Caco-2 (cell line): Measurements from ENCODE around the gene SLCO4A1. TPM values are rescaled to one million over a fixed set of nuclear protein-coding genes. Genes with fewer than 3 reads are reported as not detected.

ENCODE experiments used
- BruUV-seq: library from RNA; stranded (reverse); fragments of 400-500 nt; replicated peaks from 2 replicates; lab custom pipeline; 2021; lab: Mats Ljungman, UMichigan
- CTCF ChIA-PET: fragments of 300-600 bp; sonication (Branson Sonifier 250); formaldehyde crosslinking; loops from one replicate; lab custom pipeline; 2022; ENCODE audit warnings: antibody characterized with exemption; lab: Charles Lee
- POLR2A ChIA-PET: fragments of 300-600 bp; sonication (Branson Sonifier 250); formaldehyde crosslinking; loops from one replicate; lab custom pipeline; 2022; ENCODE audit warnings: antibody characterized with exemption; lab: Charles Lee
- DNase-seq, 2 experiments: peaks; one replicate each; pipeline versions ENCODE4 v3.0.0 to v3.0.0-alpha.2; 2020 to 2022
- H3K27me3 ChIP-seq: replicated peaks from 2 replicates; pipeline ENCODE4 v1.6.0; 2011; ENCODE audit warnings: low read length; ENCODE audit not compliant: control insufficient read depth, insufficient read depth
- H3K36me3 ChIP-seq: 2 replicates; pipeline ENCODE4 v1.5.1; 2011; ENCODE audit warnings: low read length; ENCODE audit not compliant: control insufficient read depth, insufficient read depth
- H3K4me1 ChIP-seq: fragments of 250-450 bp; sonication (Bioruptor Pico); 2 replicates; pipeline ENCODE4 v1.5.1; 2020; ENCODE audit warnings: mild to moderate bottlenecking
- H3K4me3 ChIP-seq: 2 replicates; pipeline ENCODE4 v1.5.1; 2011; ENCODE audit warnings: low read depth, mild to moderate bottlenecking, control low read depth, low read length
- H3K9me3 ChIP-seq: fragments of 250-450 bp; sonication (Bioruptor Pico); 2 replicates; pipeline ENCODE4 v1.5.1; 2020; ENCODE audit warnings: mild to moderate bottlenecking, moderate library complexity
- H3K27ac Mint-ChIP-seq: one replicate; pipeline ENCODE4 v1.8.0; 2022; ENCODE audit warnings: mixed read lengths; ENCODE audit not compliant: unreplicated experiment
- H3K27me3 Mint-ChIP-seq: one replicate; pipeline ENCODE4 v1.8.0; 2022; ENCODE audit warnings: mixed read lengths; ENCODE audit not compliant: insufficient read depth, unreplicated experiment
- H3K36me3 Mint-ChIP-seq: one replicate; pipeline ENCODE4 v1.8.0; 2022; ENCODE audit warnings: mild to moderate bottlenecking, mixed read lengths; ENCODE audit not compliant: insufficient read depth, unreplicated experiment
- H3K4me1 Mint-ChIP-seq: one replicate; pipeline ENCODE4 v1.8.0; 2022; ENCODE audit warnings: low read depth, mixed read lengths; ENCODE audit not compliant: unreplicated experiment
- H3K4me3 Mint-ChIP-seq: one replicate; pipeline ENCODE4 v1.8.0; 2022; ENCODE audit warnings: mild to moderate bottlenecking, moderate library complexity, mixed read lengths; ENCODE audit not compliant: unreplicated experiment
- H3K9me3 Mint-ChIP-seq: one replicate; pipeline ENCODE4 v1.8.0; 2022; ENCODE audit warnings: mixed read lengths; ENCODE audit not compliant: unreplicated experiment
- CTCF ChIP-seq, 2 experiments: fragments of 200-600 bp in 1 of 2; IDR thresholded peaks; 1 replicate in 1 of 2; 2 replicates in 1 of 2; pipeline versions ENCODE4 v1.5.1 to v1.8.0; 2011 to 2022; ENCODE audit warnings: antibody characterized with exemption in 1 of 2, control low read depth in 1 of 2, inconsistent platforms in 1 of 2, low read depth in 1 of 2, low read length in 1 of 2, mild to moderate bottlenecking in 1 of 2, moderate library complexity in 1 of 2; ENCODE audit not compliant: insufficient read depth in 1 of 2, severe bottlenecking in 1 of 2, unreplicated experiment in 1 of 2
- intact Hi-C: fragments of 100-400 bp; cut with micrococcal nuclease; formaldehyde crosslinking; loops from one replicate; pipeline ENCODE4 v1.10.0; 2022; ENCODE audit not compliant: unreplicated experiment
- total RNA-seq: library from RNA; stranded (reverse); gene quantifications from 2 replicates; pipeline ENCODE4 v1.2.3, GENCODE V29; 2022

SLCO4A1 gene
- total RNA-seq, 1 experiment from 2014 or later: 18.7 TPM

DNA sequence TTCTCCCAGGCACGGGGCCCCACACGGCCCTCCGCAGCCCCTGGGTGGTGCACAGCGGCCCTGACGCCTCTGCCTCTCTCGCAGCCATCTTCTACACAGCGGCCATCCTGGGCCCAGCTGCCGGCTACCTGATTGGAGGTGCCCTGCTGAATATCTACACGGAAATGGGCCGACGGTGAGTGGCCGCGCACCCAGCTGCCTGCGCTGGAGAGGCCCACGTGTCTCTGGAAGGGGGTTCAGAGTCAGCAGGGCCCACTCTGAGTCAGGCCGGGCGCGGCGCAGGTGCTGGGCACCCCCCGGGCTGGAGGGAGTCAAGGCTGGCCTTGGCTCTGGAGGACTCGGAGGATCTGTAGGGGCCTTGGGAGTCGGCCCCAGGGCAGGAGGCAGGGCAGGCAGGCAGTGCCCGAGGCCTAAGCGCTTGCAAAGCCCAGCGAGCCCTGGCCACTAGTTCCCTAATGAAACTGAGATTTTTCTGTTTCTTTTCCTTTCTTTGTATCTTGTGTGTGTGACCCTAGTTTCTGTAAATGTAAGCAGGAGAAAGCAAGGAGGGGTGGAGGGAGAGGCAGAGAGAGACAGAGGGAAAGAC lies 16.4 kb downstream of the SLCO4A1 start:
- peaks cover 2% of the 10 kb centered on the region for H3K4me1 Mint-ChIP-seq
- BruUV-seq: no TSS peak
- Histone ChIP-seq H3K9me3 (no peaks in the 10 kb centered on the region), H3K4me1 (no peaks in the 10 kb centered on the region), H3K36me3 (no peaks in the 10 kb centered on the region), H3K27me3 (no peaks in the 10 kb centered on the region), H3K4me3 (no peak overlapping the region)
- H3K27ac Mint-ChIP-seq: no peak overlapping the region
- no peak overlapping the region for H3K4me3 Mint-ChIP-seq
- POLR2A ChIA-PET: no interaction called here
- H3K27me3 Mint-ChIP-seq: no peaks in the 10 kb centered on the region
- H3K36me3 Mint-ChIP-seq: peaks cover 4% of the 10 kb centered on the region
- intact Hi-C loops: no loop called here
- H3K9me3 Mint-ChIP-seq: no peaks in the 10 kb centered on the region
- DNase-seq: no peak
- CTCF ChIA-PET: no interaction called here
- no peak for TF ChIP-seq CTCF (IDR thresholded peaks at IDR 0.05; ENCODE audit: insufficient read depth in 1 of 2, low read depth in 1 of 2, low read length in 1 of 2, severe bottlenecking in 1 of 2, unreplicated experiment in 1 of 2)

DNA sequence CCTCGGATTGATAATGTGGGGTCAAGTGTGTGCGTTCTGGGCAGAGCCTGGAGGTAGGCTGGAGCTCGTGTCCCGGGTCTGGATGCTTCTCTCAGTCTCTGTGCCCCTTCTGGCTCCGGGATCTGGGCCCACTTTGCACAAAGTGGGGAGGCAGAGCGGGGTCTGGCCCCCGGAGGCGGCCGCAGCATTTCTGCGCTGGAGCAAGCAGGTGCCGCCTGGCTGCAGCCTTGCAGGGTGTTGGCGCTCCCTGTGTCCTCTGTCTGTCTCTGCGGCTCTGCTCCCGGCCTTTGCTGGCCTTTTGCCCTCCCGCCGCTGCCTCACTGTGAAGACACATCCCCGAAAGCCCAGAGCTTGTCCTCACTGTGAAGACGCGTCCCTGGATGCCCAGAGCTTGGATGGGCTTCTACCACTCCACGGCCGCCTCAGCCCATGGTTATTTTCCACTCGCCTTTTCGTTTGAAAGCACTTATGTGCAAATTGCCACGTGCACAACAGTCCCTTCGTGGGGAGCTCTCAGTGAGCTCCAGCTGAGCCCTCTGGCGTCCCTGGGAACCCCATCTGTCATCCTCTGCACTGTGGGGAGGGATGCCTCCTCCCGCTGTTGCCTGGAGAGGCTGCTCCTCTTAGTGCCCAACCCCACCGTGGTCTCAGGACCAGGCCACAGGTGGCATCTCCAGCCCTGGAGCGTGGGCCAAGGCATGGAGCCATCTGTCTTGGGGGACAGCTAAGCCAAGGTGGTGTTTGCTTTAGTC lies 17.4 kb downstream of the SLCO4A1 start:
- Histone ChIP-seq H3K9me3 (no peaks in the 10 kb centered on the region), H3K4me1 (no peaks in the 10 kb centered on the region), H3K27me3 (no peaks in the 10 kb centered on the region), H3K4me3 (no peak overlapping the region), H3K36me3 (no peaks in the 10 kb centered on the region)
- Mint-ChIP-seq H3K36me3 (peaks cover 4% of the 10 kb centered on the region), H3K27me3 (no peaks in the 10 kb centered on the region), H3K27ac (no peak overlapping the region), H3K4me3 (no peak overlapping the region), H3K9me3 (no peaks in the 10 kb centered on the region), H3K4me1 (no peaks in the 10 kb centered on the region)
- no peak for DNase-seq
- no TSS peak for BruUV-seq
- CTCF ChIA-PET: no interaction called here
- POLR2A ChIA-PET: no interaction called here
- intact Hi-C loops: no loop called here
- TF ChIP-seq CTCF (IDR thresholded peaks at IDR 0.05; ENCODE audit: insufficient read depth in 1 of 2, low read depth in 1 of 2, low read length in 1 of 2, severe bottlenecking in 1 of 2, unreplicated experiment in 1 of 2): no peak

DNA sequence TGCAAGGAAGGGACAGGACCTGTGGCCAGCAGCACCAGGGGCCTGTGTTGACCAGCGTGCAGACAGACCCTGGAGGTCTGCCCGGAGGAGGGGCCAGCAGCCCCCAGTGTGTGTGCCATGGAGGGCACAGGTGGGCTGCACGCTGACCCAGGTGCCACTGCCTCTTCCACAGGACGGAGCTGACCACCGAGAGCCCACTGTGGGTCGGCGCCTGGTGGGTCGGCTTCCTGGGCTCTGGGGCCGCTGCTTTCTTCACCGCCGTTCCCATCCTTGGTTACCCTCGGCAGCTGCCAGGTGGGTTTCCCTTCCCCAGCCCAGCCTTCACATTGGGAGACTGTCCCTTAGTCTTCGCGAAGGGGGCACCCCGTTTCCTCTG lies 17.9 kb downstream of the SLCO4A1 start:
- H3K36me3 Mint-ChIP-seq: peaks cover 4% of the 10 kb centered on the region
- DNase-seq: no peak
- ChIA-PET POLR2A (no interaction called here), CTCF (no interaction called here)
- no peak overlapping the region for H3K4me3 Mint-ChIP-seq
- H3K4me1 ChIP-seq: no peaks in the 10 kb centered on the region
- H3K4me1 Mint-ChIP-seq: no peaks in the 10 kb centered on the region
- TF ChIP-seq CTCF (IDR thresholded peaks at IDR 0.05; ENCODE audit: insufficient read depth in 1 of 2, low read depth in 1 of 2, low read length in 1 of 2, severe bottlenecking in 1 of 2, unreplicated experiment in 1 of 2): no peak
- H3K4me3 ChIP-seq: no peak overlapping the region
- H3K27ac Mint-ChIP-seq: no peak overlapping the region
- intact Hi-C loops: no loop called here
- no peaks in the 10 kb centered on the region for H3K36me3 ChIP-seq
- no peaks in the 10 kb centered on the region for H3K9me3 Mint-ChIP-seq
- no peaks in the 10 kb centered on the region for H3K27me3 Mint-ChIP-seq
- H3K9me3 ChIP-seq: no peaks in the 10 kb centered on the region
- no TSS peak for BruUV-seq
- H3K27me3 ChIP-seq: no peaks in the 10 kb centered on the region
